GM11168 (cell line): ENCODE data around the gene KATNAL2.

Experiments used
- in situ Hi-C: fragments of 300-500 bp; cut with MboI; formaldehyde crosslinking; loops from one replicate; pipeline ENCODE4 v1.12.0; 2022; ENCODE audit warnings: low sequenced_read_pairs; ENCODE audit not compliant: unreplicated experiment

Gene KATNAL2

DNA sequence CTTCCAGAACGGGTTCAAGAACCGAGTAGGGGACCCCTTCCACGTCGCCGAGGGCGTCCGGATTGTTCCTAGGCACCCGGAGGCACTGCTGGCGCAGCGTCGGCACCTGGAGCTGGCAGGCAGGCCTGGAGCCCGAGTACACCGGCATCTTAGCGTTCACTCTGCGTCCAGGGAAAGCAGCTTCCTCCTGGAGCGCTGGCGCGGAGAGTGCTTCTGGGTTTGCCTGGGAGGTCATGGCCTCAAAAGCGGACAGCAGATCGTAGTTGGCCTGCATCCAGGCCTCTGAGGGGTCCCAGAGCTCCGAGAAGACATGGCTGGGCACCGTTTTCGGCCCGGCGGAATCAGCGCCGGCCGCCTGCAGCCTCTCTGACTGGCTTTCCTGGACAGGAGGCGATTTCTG is 111.3 kb downstream of the KATNAL2 start:
- in situ Hi-C loops: loop anchor here (10.0 kb wide), 1 partner anchor 314 kb away; no protein-coding TSS in a partner anchor

- in situ Hi-C loops: loop anchor here (5.0 to 10.0 kb wide), 2 partner anchors 63 to 315 kb away; no protein-coding TSS in a partner anchor
Observed at GRCh38 chr18:47029684-47030353, 112.4 kb downstream of the KATNAL2 start.

- in situ Hi-C loops: loop anchor here (5.0 kb wide), 1 partner anchor 64 kb away; no protein-coding TSS in a partner anchor
Observed at GRCh38 chr18:47030887-47031286, 113.5 kb downstream of the KATNAL2 start.

- in situ Hi-C loops: loop anchor here (5.0 kb wide), 1 partner anchor 66 kb away; no protein-coding TSS in a partner anchor
Observed at GRCh38 chr18:47032945-47033344, 115.5 kb downstream of the KATNAL2 start.

DNA sequence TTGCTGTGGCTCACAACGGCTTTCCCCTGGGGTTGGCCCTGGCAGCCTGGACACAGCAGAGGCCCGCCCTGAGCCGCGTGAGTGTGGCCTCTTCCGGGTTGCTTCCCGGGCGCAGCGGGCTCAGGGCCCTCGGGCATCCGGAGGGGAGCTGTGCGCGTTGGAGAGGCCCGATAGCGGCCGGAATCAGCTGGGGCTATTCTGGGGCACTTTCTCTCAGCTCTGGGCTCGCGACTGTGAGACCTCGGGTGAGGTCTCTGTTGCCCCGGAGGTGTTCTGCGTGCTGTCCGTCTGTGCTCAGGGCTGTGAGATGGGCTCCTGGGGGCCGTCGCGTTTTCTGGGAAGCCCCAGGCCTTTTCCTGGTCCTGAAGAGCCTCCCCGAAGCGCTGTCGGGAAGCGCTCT is 117.2 kb downstream of the KATNAL2 start:
- in situ Hi-C loops: loop anchor here (5.0 kb wide), 1 partner anchor 67 kb away; no protein-coding TSS in a partner anchor

DNA sequence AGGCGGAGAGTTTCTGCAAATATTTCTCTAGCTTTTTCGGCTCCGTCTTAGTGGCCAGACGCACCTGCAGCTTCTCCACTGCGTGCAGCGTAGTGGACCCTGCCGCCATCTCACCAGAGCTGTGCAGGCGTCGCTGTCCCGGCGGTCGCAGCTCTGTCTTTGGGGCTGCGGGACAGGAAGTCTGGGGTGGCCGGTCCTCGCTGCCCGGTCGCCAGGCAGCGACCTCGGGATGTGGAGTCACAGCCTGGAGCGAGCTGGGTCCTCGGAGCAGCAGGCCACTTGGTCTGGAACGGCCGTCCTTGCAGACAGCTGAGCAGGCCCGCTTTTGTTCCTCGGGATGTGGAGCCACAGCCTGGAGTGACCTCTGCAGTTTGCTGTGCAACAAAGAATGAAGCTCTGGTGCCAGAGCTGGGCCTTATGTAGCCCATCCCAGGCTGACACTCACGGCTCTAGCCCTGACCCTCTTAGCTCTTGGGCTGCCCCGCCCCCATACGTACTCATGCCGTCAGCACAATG is 117.8 kb downstream of the KATNAL2 start, which contains the start of gene ELOA2:
Gene ELOA2 (minus strand): TSS at position 466 of the 516 bp plus-strand sequence. CDS start 357 bp downstream, at position 109.
- in situ Hi-C loops: no loop called here

DNA sequence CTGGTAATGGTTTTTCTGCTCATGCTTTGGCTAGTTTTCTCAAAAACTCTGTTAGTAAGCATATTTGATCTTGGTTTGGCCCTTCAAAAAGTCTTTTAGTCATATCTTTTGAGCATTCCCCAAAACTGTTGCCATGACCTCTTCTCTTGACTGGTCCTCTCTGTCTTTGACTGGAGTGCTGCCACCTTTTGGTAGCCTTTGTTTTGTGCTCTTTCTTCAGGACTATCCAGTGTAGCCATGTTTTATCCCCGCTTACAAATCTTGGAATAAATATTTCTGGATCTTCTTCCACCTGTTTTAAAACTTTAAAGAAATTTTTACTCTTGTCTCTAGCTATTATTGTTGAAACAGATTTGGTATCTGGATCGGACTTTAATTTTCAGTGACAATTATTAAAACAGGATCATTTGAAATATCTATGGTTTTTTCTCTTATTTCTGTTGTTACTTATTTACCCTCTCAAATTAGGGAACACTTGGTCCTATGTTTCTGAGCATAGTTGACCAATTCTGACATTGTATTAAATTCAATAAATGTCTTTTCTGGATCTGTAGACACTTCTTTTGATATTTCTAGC is 119.0 kb downstream of the KATNAL2 start:
- in situ Hi-C loops: no loop called here

- in situ Hi-C loops: no loop called here
Observed at GRCh38 chr18:47036927-47037578, 119.7 kb downstream of the KATNAL2 start.

- in situ Hi-C loops: no loop called here
Observed at GRCh38 chr18:47040982-47041381, 123.6 kb downstream of the KATNAL2 start.

GRCh38 chr18:47050468-47050867 is 133.1 kb downstream of the KATNAL2 start:
- in situ Hi-C loops: no loop called here

DNA sequence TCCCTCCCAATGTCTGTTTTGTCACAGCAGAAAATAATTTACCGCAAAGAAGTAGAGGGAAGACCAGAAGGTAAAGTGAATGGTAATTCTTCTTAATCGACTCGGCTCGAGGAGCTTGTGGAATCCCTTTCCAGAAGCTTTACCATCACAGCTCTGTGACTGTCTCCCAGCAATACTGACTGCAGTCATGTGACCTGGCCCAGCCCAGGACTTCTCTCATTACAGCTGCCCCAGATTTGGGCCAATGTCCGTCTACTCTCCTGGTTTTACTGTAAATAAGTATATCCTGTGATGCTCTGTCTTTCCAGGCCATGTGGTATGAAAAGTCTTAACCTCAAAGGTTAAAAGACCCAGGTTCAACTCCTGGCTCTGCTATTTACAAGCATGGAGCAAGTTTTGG is 137.0 kb downstream of the KATNAL2 start:
- in situ Hi-C loops: no loop called here

- in situ Hi-C loops: no loop called here
Observed at GRCh38 chr18:47062471-47062870, 145.1 kb downstream of the KATNAL2 start.

DNA sequence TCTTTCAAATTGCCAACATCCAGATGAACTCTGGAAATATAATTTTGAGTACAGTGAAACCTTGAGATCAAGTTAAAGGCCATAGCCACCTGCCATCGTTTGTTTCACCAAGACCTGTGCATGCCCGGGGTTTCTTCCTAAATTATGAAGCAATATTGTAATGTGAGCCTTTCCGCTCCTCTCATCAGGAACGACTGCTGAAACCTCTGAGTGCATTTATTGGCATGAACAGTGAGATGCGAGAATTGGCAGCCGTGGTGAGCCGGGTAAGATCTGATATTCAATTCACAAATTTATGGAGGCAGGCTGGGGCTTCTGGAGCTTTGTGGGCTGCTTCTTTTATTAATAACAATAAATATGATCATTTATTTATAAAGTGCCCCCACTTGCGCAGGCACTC is 145.7 kb downstream of the KATNAL2 start:
- in situ Hi-C loops: no loop called here

- in situ Hi-C loops: no loop called here
Observed at GRCh38 chr18:47067648-47068047, 150.2 kb downstream of the KATNAL2 start.

DNA sequence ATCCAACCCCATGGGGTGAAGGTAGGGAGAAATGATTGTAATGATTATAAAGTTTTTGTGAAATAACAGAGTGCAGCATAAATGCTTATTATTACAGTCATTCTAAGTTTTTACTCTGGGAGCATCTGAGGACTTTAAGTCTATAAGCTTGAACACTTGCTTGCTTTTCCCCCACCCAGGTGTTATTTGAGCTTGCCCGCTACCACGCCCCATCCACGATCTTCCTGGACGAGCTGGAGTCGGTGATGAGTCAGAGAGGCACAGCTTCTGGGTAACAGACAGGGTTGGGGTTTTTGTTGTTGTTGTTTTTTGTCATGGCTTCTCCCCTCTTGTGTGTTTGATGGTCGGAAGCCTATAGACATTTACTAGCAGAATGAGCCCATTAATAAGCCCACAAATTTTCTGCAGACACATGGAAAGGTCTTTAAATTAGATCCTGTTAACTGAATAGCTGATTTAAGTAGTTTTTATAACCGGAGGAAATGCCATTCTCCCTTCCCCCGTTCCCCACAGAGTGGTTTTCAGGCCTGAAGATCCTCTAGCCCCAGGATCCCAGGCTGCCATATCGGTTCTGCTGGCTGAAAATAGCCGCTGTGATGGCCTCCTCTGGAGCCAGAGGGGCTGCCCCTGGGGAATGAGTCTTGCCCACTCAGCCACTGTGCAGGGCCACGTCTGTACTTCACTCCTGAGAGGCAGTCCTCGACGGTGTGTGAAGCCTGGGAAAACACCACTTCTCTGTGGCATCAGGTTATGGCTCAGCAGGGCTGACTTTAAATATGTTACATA is 157.9 kb downstream of the KATNAL2 start:
- in situ Hi-C loops: loop anchor here (25.0 kb wide), 1 partner anchor 687 kb away; no protein-coding TSS in a partner anchor

- in situ Hi-C loops: loop anchor here (25.0 kb wide), 1 partner anchor 685 kb away; no protein-coding TSS in a partner anchor
Observed at GRCh38 chr18:47077111-47077510, 159.7 kb downstream of the KATNAL2 start.

DNA sequence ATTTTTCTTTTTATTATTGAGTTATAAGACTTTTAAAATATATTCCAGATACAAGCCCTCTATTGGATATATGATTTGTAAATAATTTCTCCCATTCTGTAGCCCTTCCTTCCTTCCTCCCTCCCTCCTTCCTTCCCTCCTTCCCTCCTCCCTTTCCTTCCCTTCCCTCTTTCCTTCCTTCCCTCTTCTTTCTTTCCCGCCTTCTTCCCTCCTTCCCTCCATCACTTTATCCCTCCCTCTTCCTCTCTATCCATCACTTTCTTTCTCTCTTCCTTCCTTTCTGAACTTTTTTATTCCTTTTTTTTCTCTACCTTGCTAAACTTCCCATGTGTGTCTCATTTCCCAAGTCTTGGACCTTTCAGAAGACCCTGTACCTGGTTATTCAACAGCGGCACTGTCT is 163.5 kb downstream of the KATNAL2 start:
- in situ Hi-C loops: loop anchor here (25.0 kb wide), 1 partner anchor 681 kb away; no protein-coding TSS in a partner anchor

DNA sequence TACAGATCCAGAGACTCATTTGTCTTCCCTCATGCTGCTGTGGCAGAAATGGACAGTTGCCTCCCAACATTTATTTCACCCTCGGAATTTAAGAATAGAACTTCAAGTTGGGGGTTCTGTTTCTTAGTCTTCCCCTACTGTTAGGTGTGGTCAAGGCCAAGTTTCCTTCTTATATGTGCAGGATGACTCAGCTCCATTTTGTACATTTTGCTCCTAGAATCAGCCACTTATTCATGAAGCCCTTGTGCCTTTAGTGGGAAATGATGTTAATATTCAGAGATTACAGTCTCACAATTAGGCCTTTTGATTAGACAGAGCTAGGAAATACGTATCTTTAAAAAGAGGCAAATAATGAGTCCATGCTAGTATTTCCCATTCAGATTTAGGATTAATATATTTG is 164.2 kb downstream of the KATNAL2 start:
- in situ Hi-C loops: loop anchor here (25.0 kb wide), 1 partner anchor 681 kb away; no protein-coding TSS in a partner anchor

- in situ Hi-C loops: loop anchor here (25.0 kb wide), 1 partner anchor 675 kb away; no protein-coding TSS in a partner anchor
Observed at GRCh38 chr18:47087676-47088075, 170.3 kb downstream of the KATNAL2 start.

- in situ Hi-C loops: loop anchor here (25.0 kb wide), 1 partner anchor 666 kb away; no protein-coding TSS in a partner anchor
Observed at GRCh38 chr18:47095810-47096209, 178.4 kb downstream of the KATNAL2 start.
